WTC11 (cell line): ENCODE measurements around the gene FST.

Experiments
- CREB1 ChIP-seq: sonication (generic); formaldehyde crosslinking; IDR thresholded peaks from 2 replicates; pipeline ENCODE4 v1.8.0; 2023; ENCODE audit warnings: mild to moderate bottlenecking, missing genetic modification reagents
- CTCF ChIP-seq: fragments of 200-600 bp; IDR thresholded peaks from 2 replicates; pipeline ENCODE4 v1.8.0; 2022; ENCODE audit warnings: antibody characterized with exemption
- JUN ChIP-seq: sonication (generic); formaldehyde crosslinking; IDR thresholded peaks from 2 replicates; pipeline ENCODE4 v1.8.0; 2023; ENCODE audit warnings: mild to moderate bottlenecking, missing genetic modification reagents
- MLX ChIP-seq: sonication (generic); formaldehyde crosslinking; IDR thresholded peaks from 2 replicates; pipeline ENCODE4 v1.8.1; 2023; ENCODE audit warnings: mild to moderate bottlenecking, missing genetic modification reagents, moderate library complexity
- NR3C1 ChIP-seq: sonication (generic); formaldehyde crosslinking; conservative IDR thresholded peaks from 2 replicates; pipeline ENCODE4 v1.8.1; 2023; ENCODE audit warnings: low read depth, mild to moderate bottlenecking, missing genetic modification reagents
- ZNF263 ChIP-seq: sonication (generic); formaldehyde crosslinking; IDR thresholded peaks from 2 replicates; pipeline ENCODE4 v1.8.1; 2022; ENCODE audit warnings: low read depth, mild to moderate bottlenecking, moderate library complexity, missing genetic modification reagents
- TF ChIP-seq, protein P1 (sequence below): sonication (generic); formaldehyde crosslinking; IDR thresholded peaks from 2 replicates; pipeline ENCODE4 v1.8.1; 2023; ENCODE audit warnings: mild to moderate bottlenecking, missing genetic modification reagents
- TF ChIP-seq, protein P2 (sequence below): sonication (generic); formaldehyde crosslinking; IDR thresholded peaks from 2 replicates; pipeline ENCODE4 v1.8.1; 2023; ENCODE audit warnings: mild to moderate bottlenecking, moderate library complexity, missing genetic modification reagents

- no peak for TF ChIP-seq CTCF
- TF ChIP-seq, protein P1, sequence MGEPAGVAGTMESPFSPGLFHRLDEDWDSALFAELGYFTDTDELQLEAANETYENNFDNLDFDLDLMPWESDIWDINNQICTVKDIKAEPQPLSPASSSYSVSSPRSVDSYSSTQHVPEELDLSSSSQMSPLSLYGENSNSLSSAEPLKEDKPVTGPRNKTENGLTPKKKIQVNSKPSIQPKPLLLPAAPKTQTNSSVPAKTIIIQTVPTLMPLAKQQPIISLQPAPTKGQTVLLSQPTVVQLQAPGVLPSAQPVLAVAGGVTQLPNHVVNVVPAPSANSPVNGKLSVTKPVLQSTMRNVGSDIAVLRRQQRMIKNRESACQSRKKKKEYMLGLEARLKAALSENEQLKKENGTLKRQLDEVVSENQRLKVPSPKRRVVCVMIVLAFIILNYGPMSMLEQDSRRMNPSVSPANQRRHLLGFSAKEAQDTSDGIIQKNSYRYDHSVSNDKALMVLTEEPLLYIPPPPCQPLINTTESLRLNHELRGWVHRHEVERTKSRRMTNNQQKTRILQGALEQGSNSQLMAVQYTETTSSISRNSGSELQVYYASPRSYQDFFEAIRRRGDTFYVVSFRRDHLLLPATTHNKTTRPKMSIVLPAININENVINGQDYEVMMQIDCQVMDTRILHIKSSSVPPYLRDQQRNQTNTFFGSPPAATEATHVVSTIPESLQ = no peak
- TF ChIP-seq MLX (CRISPR knock-in tag) = no peak
- no peak for TF ChIP-seq JUN (CRISPR knock-in tag)
- no peak for TF ChIP-seq NR3C1 (CRISPR knock-in tag)
- TF ChIP-seq CREB1 (CRISPR knock-in tag) = no peak
- TF ChIP-seq, protein P2, sequence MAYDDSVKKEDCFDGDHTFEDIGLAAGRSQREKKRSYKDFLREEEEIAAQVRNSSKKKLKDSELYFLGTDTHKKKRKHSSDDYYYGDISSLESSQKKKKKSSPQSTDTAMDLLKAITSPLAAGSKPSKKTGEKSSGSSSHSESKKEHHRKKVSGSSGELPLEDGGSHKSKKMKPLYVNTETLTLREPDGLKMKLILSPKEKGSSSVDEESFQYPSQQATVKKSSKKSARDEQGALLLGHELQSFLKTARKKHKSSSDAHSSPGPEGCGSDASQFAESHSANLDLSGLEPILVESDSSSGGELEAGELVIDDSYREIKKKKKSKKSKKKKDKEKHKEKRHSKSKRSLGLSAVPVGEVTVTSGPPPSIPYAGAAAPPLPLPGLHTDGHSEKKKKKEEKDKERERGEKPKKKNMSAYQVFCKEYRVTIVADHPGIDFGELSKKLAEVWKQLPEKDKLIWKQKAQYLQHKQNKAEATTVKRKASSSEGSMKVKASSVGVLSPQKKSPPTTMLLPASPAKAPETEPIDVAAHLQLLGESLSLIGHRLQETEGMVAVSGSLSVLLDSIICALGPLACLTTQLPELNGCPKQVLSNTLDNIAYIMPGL = no peak
- TF ChIP-seq ZNF263 (CRISPR knock-in tag) = no peak
Observed at GRCh38 chr5:53445569-53445968, 34.9 kb upstream of the FST start.
